Measurements from ENCODE around the gene C1orf232. TPM values are rescaled to one million over a fixed set of nuclear protein-coding genes. Genes with fewer than 3 reads are reported as not detected.

C1orf232 gene
- total and polyA plus RNA-seq, 4 donors = not detected

- ATAC-seq (ENCODE audit: insufficient read depth, low FRiP score) = no peak
- H3K9ac ChIP-seq (ENCODE audit: insufficient read depth in 1 of 2, low read length in 2 of 2) = no peak overlapping the region
- H3K4me3 ChIP-seq = no peak overlapping the region
- peaks cover 0 to 3% (median 0%) of the 10 kb centered on the region in 4 donors for H3K36me3 ChIP-seq (ENCODE audit: control insufficient read depth in 4 of 4, insufficient read depth in 4 of 4, low read length in 4 of 4)
- TF ChIP-seq CTCF (IDR thresholded peaks at IDR 0.05; ENCODE audit: control extremely low read depth, extremely low read depth) = no peak
- H3K27me3 ChIP-seq (ENCODE audit: control insufficient read depth in 3 of 3, insufficient read depth in 3 of 3, low read length in 2 of 3) = no peaks in the 10 kb centered on the region
- 73 to 86% methylated on average over 4 of the region's 4 CpGs for WGBS, 2 donors
- no peaks in the 10 kb centered on the region for H3K9me3 ChIP-seq (ENCODE audit: control insufficient read depth in 4 of 4, insufficient read depth in 3 of 4, low read length in 3 of 4)
- no peak overlapping the region for H3K27ac ChIP-seq (ENCODE audit: low read depth in 1 of 2, low read length in 1 of 2)
- peaks cover 0 to 21% (median 4%) of the 10 kb centered on the region in 5 donors for H3K4me1 ChIP-seq (ENCODE audit: control insufficient read depth in 5 of 5, insufficient read depth in 5 of 5, low read length in 5 of 5)
- no peak for DNase-seq
These were observed 413 bp upstream of the C1orf232 start for GRCh38 chr1:26169198-26169554.

- H3K4me1 ChIP-seq (ENCODE audit: control insufficient read depth in 5 of 5, insufficient read depth in 5 of 5, low read length in 5 of 5) = peaks cover 0 to 24% (median 5%) of the 10 kb centered on the region in 5 donors
- ATAC-seq (ENCODE audit: insufficient read depth, low FRiP score) = no peak
- no peaks in the 10 kb centered on the region for H3K9me3 ChIP-seq (ENCODE audit: control insufficient read depth in 4 of 4, insufficient read depth in 3 of 4, low read length in 3 of 4)
- H3K9ac ChIP-seq (ENCODE audit: insufficient read depth in 1 of 2, low read length in 2 of 2) = no peak overlapping the region
- 79 to 87% methylated on average over 4 of the region's 4 CpGs for WGBS, 2 donors
- H3K27ac ChIP-seq (ENCODE audit: low read depth in 1 of 2, low read length in 1 of 2) = no peak overlapping the region
- no peaks in the 10 kb centered on the region for H3K27me3 ChIP-seq (ENCODE audit: control insufficient read depth in 3 of 3, insufficient read depth in 3 of 3, low read length in 2 of 3)
- H3K4me3 ChIP-seq = no peak overlapping the region
- DNase-seq = no peak
- H3K36me3 ChIP-seq (ENCODE audit: control insufficient read depth in 4 of 4, insufficient read depth in 4 of 4, low read length in 4 of 4) = peaks cover 0 to 3% (median 0%) of the 10 kb centered on the region in 4 donors
- no peak for TF ChIP-seq CTCF (IDR thresholded peaks at IDR 0.05; ENCODE audit: control extremely low read depth, extremely low read depth)
These were observed 2.0 kb downstream of the C1orf232 start for GRCh38 chr1:26166719-26167281.

GRCh38 chr1:26164861-26165842 lies 3.6 kb downstream of the C1orf232 start:
- no peaks in the 10 kb centered on the region for H3K9me3 ChIP-seq (ENCODE audit: control insufficient read depth in 4 of 4, insufficient read depth in 3 of 4, low read length in 3 of 4)
- 64 to 67% methylated on average over 19 of the region's 19 CpGs for WGBS, 2 donors
- DNase-seq = peak in 2 of 3 donors; percentile 52 to 55
- no peaks in the 10 kb centered on the region for H3K36me3 ChIP-seq (ENCODE audit: control insufficient read depth in 4 of 4, insufficient read depth in 4 of 4, low read length in 4 of 4)
- H3K9ac ChIP-seq (ENCODE audit: insufficient read depth in 1 of 2, low read length in 2 of 2) = no peak overlapping the region
- no peak for ATAC-seq (ENCODE audit: insufficient read depth, low FRiP score)
- no peak overlapping the region for H3K27ac ChIP-seq (ENCODE audit: low read depth in 1 of 2, low read length in 1 of 2)
- no peak overlapping the region for H3K4me3 ChIP-seq
- peaks cover 0 to 26% (median 5%) of the 10 kb centered on the region in 5 donors for H3K4me1 ChIP-seq (ENCODE audit: control insufficient read depth in 5 of 5, insufficient read depth in 5 of 5, low read length in 5 of 5)
- no peak for TF ChIP-seq CTCF (IDR thresholded peaks at IDR 0.05; ENCODE audit: control extremely low read depth, extremely low read depth)
- no peaks in the 10 kb centered on the region for H3K27me3 ChIP-seq (ENCODE audit: control insufficient read depth in 3 of 3, insufficient read depth in 3 of 3, low read length in 2 of 3)
